PC-9 (cell line): ENCODE data around the gene RAD50.

Source experiments
- EZH2 ChIP-seq: fragments of 200-600 bp; sonication (generic); IDR thresholded peaks from 2 replicates; pipeline ENCODE4 v1.8.0; 2017; ENCODE audit warnings: antibody characterized with exemption, low read depth
- TF ChIP-seq, protein P1 (sequence below): fragments of 200-600 bp; sonication (generic); conservative IDR thresholded peaks from 2 replicates; pipeline ENCODE4 v1.6.1; 2017; ENCODE audit warnings: mixed run types, antibody characterized with exemption, mild to moderate bottlenecking, moderate library complexity

DNA sequence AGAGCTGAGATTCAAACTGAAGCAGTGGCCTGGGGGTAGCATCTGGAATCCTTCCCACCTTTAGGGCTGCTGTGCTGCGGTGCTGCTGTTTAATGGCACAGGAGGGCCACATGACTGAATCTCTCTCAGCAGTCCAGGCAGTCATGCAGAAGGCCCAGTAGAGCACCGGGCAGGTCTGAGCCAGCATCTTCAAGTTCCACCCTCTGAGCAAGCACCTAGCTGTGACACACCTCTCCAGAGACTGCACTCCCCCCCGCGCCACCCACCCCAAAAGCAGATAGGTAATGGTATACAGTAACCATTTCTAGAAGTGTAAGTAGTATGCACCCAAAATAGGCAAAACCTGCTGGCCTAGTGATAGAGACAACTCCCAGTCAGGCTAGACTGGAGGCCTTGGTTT, 125.2 kb downstream of the RAD50 start:
- TF ChIP-seq, protein P1, sequence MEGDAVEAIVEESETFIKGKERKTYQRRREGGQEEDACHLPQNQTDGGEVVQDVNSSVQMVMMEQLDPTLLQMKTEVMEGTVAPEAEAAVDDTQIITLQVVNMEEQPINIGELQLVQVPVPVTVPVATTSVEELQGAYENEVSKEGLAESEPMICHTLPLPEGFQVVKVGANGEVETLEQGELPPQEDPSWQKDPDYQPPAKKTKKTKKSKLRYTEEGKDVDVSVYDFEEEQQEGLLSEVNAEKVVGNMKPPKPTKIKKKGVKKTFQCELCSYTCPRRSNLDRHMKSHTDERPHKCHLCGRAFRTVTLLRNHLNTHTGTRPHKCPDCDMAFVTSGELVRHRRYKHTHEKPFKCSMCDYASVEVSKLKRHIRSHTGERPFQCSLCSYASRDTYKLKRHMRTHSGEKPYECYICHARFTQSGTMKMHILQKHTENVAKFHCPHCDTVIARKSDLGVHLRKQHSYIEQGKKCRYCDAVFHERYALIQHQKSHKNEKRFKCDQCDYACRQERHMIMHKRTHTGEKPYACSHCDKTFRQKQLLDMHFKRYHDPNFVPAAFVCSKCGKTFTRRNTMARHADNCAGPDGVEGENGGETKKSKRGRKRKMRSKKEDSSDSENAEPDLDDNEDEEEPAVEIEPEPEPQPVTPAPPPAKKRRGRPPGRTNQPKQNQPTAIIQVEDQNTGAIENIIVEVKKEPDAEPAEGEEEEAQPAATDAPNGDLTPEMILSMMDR, result no peak
- no peak for TF ChIP-seq EZH2
